ENCODE measurements around the gene TMBIM4. TPM values are rescaled to one million over a fixed set of nuclear protein-coding genes. Genes with fewer than 3 reads are reported as not detected.

TMBIM4 gene
- total and polyA plus RNA-seq, 10 of the 15 experiments (the other 5 are each of a cell fraction or from before 2014, with no cell fraction given): 38.8 to 341 (median 82.8) TPM

DNA sequence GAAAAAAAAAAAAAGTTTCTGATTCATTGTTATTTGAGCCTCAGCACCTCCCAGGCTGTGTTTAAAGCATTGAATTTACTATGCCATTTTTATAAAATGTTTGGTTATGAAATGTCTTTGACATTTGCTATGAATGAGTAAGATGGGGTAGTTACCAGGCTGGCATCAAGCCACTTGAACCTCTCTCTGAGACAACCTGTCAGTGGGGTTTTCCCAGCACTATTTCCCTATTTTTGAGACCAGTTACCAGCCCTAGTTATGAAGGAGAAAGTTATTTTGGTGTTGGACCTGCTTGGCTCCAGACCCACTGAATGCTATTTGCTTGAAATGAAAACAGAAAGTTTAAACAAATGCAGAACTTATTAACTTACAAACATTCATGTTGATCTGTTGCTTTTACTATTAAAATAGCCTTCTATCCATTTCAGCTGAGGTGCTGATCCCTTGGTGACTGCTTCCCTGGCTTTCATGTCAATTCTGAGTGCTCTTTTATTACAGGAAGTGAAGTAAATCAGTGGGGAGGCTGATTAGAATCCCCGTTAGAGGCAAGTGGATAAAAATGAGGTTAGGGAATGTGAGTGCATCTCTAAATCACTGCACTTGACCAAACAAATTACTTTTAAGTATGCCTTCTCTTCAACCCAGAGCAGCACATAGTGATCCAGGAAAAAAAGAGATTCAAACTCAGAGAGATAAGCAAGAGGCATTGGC lies 77.1 kb downstream of the TMBIM4 start (continued):
- TF ChIP-seq, protein P1, sequence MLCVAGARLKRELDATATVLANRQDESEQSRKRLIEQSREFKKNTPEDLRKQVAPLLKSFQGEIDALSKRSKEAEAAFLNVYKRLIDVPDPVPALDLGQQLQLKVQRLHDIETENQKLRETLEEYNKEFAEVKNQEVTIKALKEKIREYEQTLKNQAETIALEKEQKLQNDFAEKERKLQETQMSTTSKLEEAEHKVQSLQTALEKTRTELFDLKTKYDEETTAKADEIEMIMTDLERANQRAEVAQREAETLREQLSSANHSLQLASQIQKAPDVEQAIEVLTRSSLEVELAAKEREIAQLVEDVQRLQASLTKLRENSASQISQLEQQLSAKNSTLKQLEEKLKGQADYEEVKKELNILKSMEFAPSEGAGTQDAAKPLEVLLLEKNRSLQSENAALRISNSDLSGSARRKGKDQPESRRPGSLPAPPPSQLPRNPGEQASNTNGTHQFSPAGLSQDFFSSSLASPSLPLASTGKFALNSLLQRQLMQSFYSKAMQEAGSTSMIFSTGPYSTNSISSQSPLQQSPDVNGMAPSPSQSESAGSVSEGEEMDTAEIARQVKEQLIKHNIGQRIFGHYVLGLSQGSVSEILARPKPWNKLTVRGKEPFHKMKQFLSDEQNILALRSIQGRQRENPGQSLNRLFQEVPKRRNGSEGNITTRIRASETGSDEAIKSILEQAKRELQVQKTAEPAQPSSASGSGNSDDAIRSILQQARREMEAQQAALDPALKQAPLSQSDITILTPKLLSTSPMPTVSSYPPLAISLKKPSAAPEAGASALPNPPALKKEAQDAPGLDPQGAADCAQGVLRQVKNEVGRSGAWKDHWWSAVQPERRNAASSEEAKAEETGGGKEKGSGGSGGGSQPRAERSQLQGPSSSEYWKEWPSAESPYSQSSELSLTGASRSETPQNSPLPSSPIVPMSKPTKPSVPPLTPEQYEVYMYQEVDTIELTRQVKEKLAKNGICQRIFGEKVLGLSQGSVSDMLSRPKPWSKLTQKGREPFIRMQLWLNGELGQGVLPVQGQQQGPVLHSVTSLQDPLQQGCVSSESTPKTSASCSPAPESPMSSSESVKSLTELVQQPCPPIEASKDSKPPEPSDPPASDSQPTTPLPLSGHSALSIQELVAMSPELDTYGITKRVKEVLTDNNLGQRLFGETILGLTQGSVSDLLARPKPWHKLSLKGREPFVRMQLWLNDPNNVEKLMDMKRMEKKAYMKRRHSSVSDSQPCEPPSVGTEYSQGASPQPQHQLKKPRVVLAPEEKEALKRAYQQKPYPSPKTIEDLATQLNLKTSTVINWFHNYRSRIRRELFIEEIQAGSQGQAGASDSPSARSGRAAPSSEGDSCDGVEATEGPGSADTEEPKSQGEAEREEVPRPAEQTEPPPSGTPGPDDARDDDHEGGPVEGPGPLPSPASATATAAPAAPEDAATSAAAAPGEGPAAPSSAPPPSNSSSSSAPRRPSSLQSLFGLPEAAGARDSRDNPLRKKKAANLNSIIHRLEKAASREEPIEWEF (IDR thresholded peaks at IDR 0.05; ENCODE audit: insufficient replicate concordance, low read depth, low read length): no peak
- no peak for TF ChIP-seq ESRRA (IDR thresholded peaks at IDR 0.05; ENCODE audit: low read length)
- peak; percentile 48 for TF ChIP-seq RELA (IDR thresholded peaks at IDR 0.05; ENCODE audit: borderline replicate concordance, partially characterized antibody)
- TF ChIP-seq ZZZ3 (IDR thresholded peaks at IDR 0.05; ENCODE audit: control insufficient read depth, insufficient read length, low read depth): no peak
- no peak for TF ChIP-seq NKRF (conservative IDR thresholded peaks at IDR 0.05)
- no peak for TF ChIP-seq MYC (IDR thresholded peaks at IDR 0.05; ENCODE audit: insufficient read depth, insufficient read length, insufficient replicate concordance, low read length, severe bottlenecking)
- no peak for TF ChIP-seq CTCF (IDR thresholded peaks at IDR 0.05 in 2 of 3, conservative IDR thresholded peaks at IDR 0.05 in 1 of 3; ENCODE audit: control insufficient read depth in 2 of 3, extremely low read depth in 1 of 3, insufficient read depth in 1 of 3, low read depth in 3 of 3, low read length in 3 of 3)
- TF ChIP-seq KDM1A (IDR thresholded peaks at IDR 0.05; ENCODE audit: borderline replicate concordance): no peak
- TF ChIP-seq NFIC (IDR thresholded peaks at IDR 0.05; ENCODE audit: low read depth, low read length): no peak
- no peak for TF ChIP-seq EZH2 (IDR thresholded peaks at IDR 0.05; ENCODE audit: borderline replicate concordance, control insufficient read depth, low read depth, low read length)
- TF ChIP-seq PML (IDR thresholded peaks at IDR 0.05; ENCODE audit: low read length): no peak
- no peak for TF ChIP-seq MEF2B (IDR thresholded peaks at IDR 0.05; ENCODE audit: partially characterized antibody, poor library complexity, severe bottlenecking)
- TF ChIP-seq POLR2AphosphoS2 (IDR thresholded peaks at IDR 0.05; ENCODE audit: low read depth, low read length): no peak
- TF ChIP-seq, protein P2, sequence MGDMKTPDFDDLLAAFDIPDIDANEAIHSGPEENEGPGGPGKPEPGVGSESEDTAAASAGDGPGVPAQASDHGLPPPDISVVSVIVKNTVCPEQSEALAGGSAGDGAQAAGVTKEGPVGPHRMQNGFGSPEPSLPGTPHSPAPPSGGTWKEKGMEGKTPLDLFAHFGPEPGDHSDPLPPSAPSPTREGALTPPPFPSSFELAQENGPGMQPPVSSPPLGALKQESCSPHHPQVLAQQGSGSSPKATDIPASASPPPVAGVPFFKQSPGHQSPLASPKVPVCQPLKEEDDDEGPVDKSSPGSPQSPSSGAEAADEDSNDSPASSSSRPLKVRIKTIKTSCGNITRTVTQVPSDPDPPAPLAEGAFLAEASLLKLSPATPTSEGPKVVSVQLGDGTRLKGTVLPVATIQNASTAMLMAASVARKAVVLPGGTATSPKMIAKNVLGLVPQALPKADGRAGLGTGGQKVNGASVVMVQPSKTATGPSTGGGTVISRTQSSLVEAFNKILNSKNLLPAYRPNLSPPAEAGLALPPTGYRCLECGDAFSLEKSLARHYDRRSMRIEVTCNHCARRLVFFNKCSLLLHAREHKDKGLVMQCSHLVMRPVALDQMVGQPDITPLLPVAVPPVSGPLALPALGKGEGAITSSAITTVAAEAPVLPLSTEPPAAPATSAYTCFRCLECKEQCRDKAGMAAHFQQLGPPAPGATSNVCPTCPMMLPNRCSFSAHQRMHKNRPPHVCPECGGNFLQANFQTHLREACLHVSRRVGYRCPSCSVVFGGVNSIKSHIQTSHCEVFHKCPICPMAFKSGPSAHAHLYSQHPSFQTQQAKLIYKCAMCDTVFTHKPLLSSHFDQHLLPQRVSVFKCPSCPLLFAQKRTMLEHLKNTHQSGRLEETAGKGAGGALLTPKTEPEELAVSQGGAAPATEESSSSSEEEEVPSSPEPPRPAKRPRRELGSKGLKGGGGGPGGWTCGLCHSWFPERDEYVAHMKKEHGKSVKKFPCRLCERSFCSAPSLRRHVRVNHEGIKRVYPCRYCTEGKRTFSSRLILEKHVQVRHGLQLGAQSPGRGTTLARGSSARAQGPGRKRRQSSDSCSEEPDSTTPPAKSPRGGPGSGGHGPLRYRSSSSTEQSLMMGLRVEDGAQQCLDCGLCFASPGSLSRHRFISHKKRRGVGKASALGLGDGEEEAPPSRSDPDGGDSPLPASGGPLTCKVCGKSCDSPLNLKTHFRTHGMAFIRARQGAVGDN (IDR thresholded peaks at IDR 0.05): no peak

Data from GM12878 (cell line).